ENCODE data around the gene ITSN1.

Gene ITSN1

GRCh38 chr21:33850401-33850800 lies 208.1 kb downstream of the ITSN1 start:
- ChIA-PET POLR2A (no interaction called here), CTCF (interaction anchor here (2.0 kb wide), 1 partner anchor 53 kb away, joined by 8 read pairs; no protein-coding TSS in a partner anchor)
- no peak for TF ChIP-seq CTCF (IDR thresholded peaks at IDR 0.05; ENCODE audit: control extremely low read depth, extremely low read depth, low read depth, missing control alignments)
- no peak for DNase-seq (ENCODE audit: extremely low spot score)

GRCh38 chr21:33850985-33851384 lies 208.7 kb downstream of the ITSN1 start:
- DNase-seq (ENCODE audit: extremely low spot score) = no peak
- ChIA-PET CTCF (no interaction called here), POLR2A (no interaction called here)
- TF ChIP-seq CTCF (IDR thresholded peaks at IDR 0.05; ENCODE audit: control extremely low read depth, extremely low read depth, low read depth, missing control alignments) = no peak

- CTCF ChIA-PET = interaction anchor here (1.6 kb wide), 1 partner anchor 9 kb away, joined by 3 read pairs; no protein-coding TSS in a partner anchor
- DNase-seq (ENCODE audit: extremely low spot score) = no peak
- POLR2A ChIA-PET = no interaction called here
- TF ChIP-seq CTCF (IDR thresholded peaks at IDR 0.05; ENCODE audit: control extremely low read depth, extremely low read depth, low read depth, missing control alignments) = no peak
These were observed 210.2 kb downstream of the ITSN1 start for GRCh38 chr21:33852485-33852884.

GRCh38 chr21:33854604-33855003 lies 212.3 kb downstream of the ITSN1 start:
- CTCF ChIA-PET = no interaction called here
- POLR2A ChIA-PET = no interaction called here
- no peak for DNase-seq (ENCODE audit: extremely low spot score)
- TF ChIP-seq CTCF (IDR thresholded peaks at IDR 0.05; ENCODE audit: control extremely low read depth, extremely low read depth, low read depth, missing control alignments) = no peak

- ChIA-PET CTCF (no interaction called here), POLR2A (no interaction called here)
- no peak for TF ChIP-seq CTCF (IDR thresholded peaks at IDR 0.05; ENCODE audit: control extremely low read depth, extremely low read depth, low read depth, missing control alignments)
- DNase-seq (ENCODE audit: extremely low spot score) = no peak
These were observed 212.9 kb downstream of the ITSN1 start for GRCh38 chr21:33855190-33855589.

GRCh38 chr21:33856893-33857527 lies 214.7 kb downstream of the ITSN1 start:
- CTCF ChIA-PET = no interaction called here
- no peak for TF ChIP-seq CTCF (IDR thresholded peaks at IDR 0.05; ENCODE audit: control extremely low read depth, extremely low read depth, low read depth, missing control alignments)
- POLR2A ChIA-PET = no interaction called here
- DNase-seq (ENCODE audit: extremely low spot score) = no peak

All from GM10248 (cell line).